Immature natural killer cell (primary cell): ENCODE measurements around the gene MGST2. TPM values are rescaled to one million over a fixed set of nuclear protein-coding genes. Genes with fewer than 3 reads are reported as not detected.
A peak's percentile ranks its signal among the peaks of the same experiment; 100 is the strongest.
"Not testable (repeated sequence)": the region's sequence is repeated elsewhere in the genome, so short reads cannot be mapped to it uniquely, and the experiment has no call there.

Experiments used
- DNase-seq, 3 donors: peaks; one replicate each; pipeline ENCODE4 v3.0.0; 2022; ENCODE audit warnings: mixed read lengths in 1 of 3
- H3K27ac Mint-ChIP-seq, 6 donors: one replicate each; pipeline ENCODE4 v1.8.0; 2020; ENCODE audit warnings: mixed read lengths in 6 of 6, mild to moderate bottlenecking in 5 of 6, inconsistent platforms in 4 of 6, moderate library complexity in 3 of 6
- H3K27me3 Mint-ChIP-seq, 3 donors: one replicate each; pipeline ENCODE4 v1.8.0; 2020 to 2021; ENCODE audit warnings: low read depth in 3 of 3, mild to moderate bottlenecking in 3 of 3, mixed read lengths in 3 of 3, moderate library complexity in 3 of 3, inconsistent platforms in 1 of 3
- H3K36me3 Mint-ChIP-seq, 3 donors: one replicate each; pipeline ENCODE4 v1.8.0; 2020; ENCODE audit warnings: mixed read lengths in 3 of 3, inconsistent platforms in 2 of 3, mild to moderate bottlenecking in 2 of 3
- H3K4me1 Mint-ChIP-seq, 2 donors: one replicate each; pipeline ENCODE4 v1.8.0; 2020; ENCODE audit warnings: inconsistent platforms in 2 of 2, mild to moderate bottlenecking in 2 of 2, mixed read lengths in 2 of 2, moderate library complexity in 1 of 2
- H3K4me3 Mint-ChIP-seq, 5 donors: one replicate each; pipeline ENCODE4 v1.8.0; 2020; ENCODE audit warnings: mild to moderate bottlenecking in 5 of 5, mixed read lengths in 5 of 5, inconsistent platforms in 3 of 5, moderate library complexity in 3 of 5
- H3K9me3 Mint-ChIP-seq, 6 donors: one replicate each; pipeline ENCODE4 v1.8.0; 2020; ENCODE audit warnings: mild to moderate bottlenecking in 6 of 6, mixed read lengths in 6 of 6, inconsistent platforms in 4 of 6, moderate library complexity in 3 of 6
- polyA plus RNA-seq, 3 donors: library from polyadenylated mRNA; unstranded; fragments of 300-500 nt; fragmentation: Illumina TruSeq; gene quantifications; one replicate each; pipeline ENCODE4 v1.2.3, GENCODE V29; 2021

MGST2 gene
- polyA plus RNA-seq, 3 donors from 2014 or later = 53.9 to 70.1 (median 56.7) TPM

- H3K27ac Mint-ChIP-seq, H3K36me3 Mint-ChIP-seq, DNase-seq, H3K9me3 Mint-ChIP-seq, H3K4me1 Mint-ChIP-seq, H3K4me3 Mint-ChIP-seq: not testable (repeated sequence)
- peaks cover 9 to 14% (median 10%) of the 10 kb centered on the region in 3 donors for H3K27me3 Mint-ChIP-seq
Observed at GRCh38 chr4:139632739-139633138, 32.9 kb upstream of the MGST2 start.

- Mint-ChIP-seq H3K4me1 (no peaks in the 10 kb centered on the region), H3K27me3 (peaks cover 9 to 14% (median 10%) of the 10 kb centered on the region in 3 donors), H3K27ac (no peak overlapping the region), H3K36me3 (peaks cover 0 to 5% (median 0%) of the 10 kb centered on the region in 3 donors), H3K4me3 (no peak overlapping the region), H3K9me3 (peaks cover 4 to 9% (median 7%) of the 10 kb centered on the region in 6 donors)
- DNase-seq = no peak
Observed at GRCh38 chr4:139633195-139633594, 32.4 kb upstream of the MGST2 start.

- no peak for DNase-seq
- peaks cover 7 to 14% (median 10%) of the 10 kb centered on the region in 6 donors for H3K9me3 Mint-ChIP-seq
- H3K27ac Mint-ChIP-seq = no peak overlapping the region
- H3K27me3 Mint-ChIP-seq = peaks cover 9 to 14% (median 10%) of the 10 kb centered on the region in 3 donors
- H3K36me3 Mint-ChIP-seq = peaks cover 0 to 5% (median 0%) of the 10 kb centered on the region in 3 donors
- H3K4me1 Mint-ChIP-seq = no peaks in the 10 kb centered on the region
- H3K4me3 Mint-ChIP-seq = no peak overlapping the region
Observed at GRCh38 chr4:139633661-139634060, 32.0 kb upstream of the MGST2 start.

- Mint-ChIP-seq H3K36me3 (peaks cover 0 to 5% (median 0%) of the 10 kb centered on the region in 3 donors), H3K27me3 (peaks cover 8 to 16% (median 9%) of the 10 kb centered on the region in 3 donors), H3K4me3 (no peak overlapping the region), H3K27ac (no peak overlapping the region), H3K9me3 (peaks cover 7 to 29% (median 15%) of the 10 kb centered on the region in 6 donors), H3K4me1 (no peaks in the 10 kb centered on the region)
- DNase-seq = no peak
Observed at GRCh38 chr4:139635966-139636365, 29.7 kb upstream of the MGST2 start.

- Mint-ChIP-seq H3K9me3 (peaks cover 7 to 29% (median 15%) of the 10 kb centered on the region in 6 donors), H3K27me3 (peaks cover 4 to 13% (median 5%) of the 10 kb centered on the region in 3 donors)
- H3K4me3 Mint-ChIP-seq, H3K36me3 Mint-ChIP-seq, DNase-seq, H3K4me1 Mint-ChIP-seq, H3K27ac Mint-ChIP-seq: not testable (repeated sequence)
Observed at GRCh38 chr4:139638306-139638705, 27.3 kb upstream of the MGST2 start.

GRCh38 chr4:139639654-139640053 is 26.0 kb upstream of the MGST2 start:
- DNase-seq = no peak
- H3K4me1 Mint-ChIP-seq = no peaks in the 10 kb centered on the region

GRCh38 chr4:139641218-139641617 is 24.4 kb upstream of the MGST2 start:
- peaks cover 2 to 10% (median 4%) of the 10 kb centered on the region in 3 donors for H3K27me3 Mint-ChIP-seq
- peaks cover 7 to 29% (median 15%) of the 10 kb centered on the region in 6 donors for H3K9me3 Mint-ChIP-seq

More at GRCh38 chr4:139639654-139640053, 26.0 kb upstream of the MGST2 start:
- peaks cover 2 to 14% (median 5%) of the 10 kb centered on the region in 3 donors for H3K27me3 Mint-ChIP-seq
- H3K9me3 Mint-ChIP-seq = peaks cover 7 to 29% (median 15%) of the 10 kb centered on the region in 6 donors
- no peak overlapping the region for H3K27ac Mint-ChIP-seq
- peaks cover 0 to 5% (median 0%) of the 10 kb centered on the region in 3 donors for H3K36me3 Mint-ChIP-seq
- H3K4me3 Mint-ChIP-seq = no peak overlapping the region

GRCh38 chr4:139642364-139642763 is 23.3 kb upstream of the MGST2 start:
- Mint-ChIP-seq H3K4me1 (no peaks in the 10 kb centered on the region), H3K27me3 (peaks cover 0 to 6% (median 0%) of the 10 kb centered on the region in 3 donors), H3K9me3 (peaks cover 6 to 26% (median 14%) of the 10 kb centered on the region in 6 donors), H3K27ac (no peak overlapping the region), H3K36me3 (peaks cover 0 to 4% (median 0%) of the 10 kb centered on the region in 3 donors), H3K4me3 (no peak overlapping the region)
- DNase-seq = no peak

More at GRCh38 chr4:139641218-139641617, 24.4 kb upstream of the MGST2 start:
- Mint-ChIP-seq H3K4me3 (no peak overlapping the region), H3K36me3 (peaks cover 0 to 5% (median 0%) of the 10 kb centered on the region in 3 donors), H3K4me1 (no peaks in the 10 kb centered on the region), H3K27ac (no peak overlapping the region)
- DNase-seq = no peak

GRCh38 chr4:139643042-139643895 is 22.4 kb upstream of the MGST2 start:
- peak overlapping the region in 1 of 6 donors; percentile 0 for H3K27ac Mint-ChIP-seq
- H3K27me3 Mint-ChIP-seq = peaks cover 0 to 6% (median 0%) of the 10 kb centered on the region in 3 donors
- peaks cover 2 to 19% (median 6%) of the 10 kb centered on the region in 6 donors for H3K9me3 Mint-ChIP-seq
- no peak overlapping the region for H3K4me3 Mint-ChIP-seq
- H3K36me3 Mint-ChIP-seq = no peaks in the 10 kb centered on the region
- H3K4me1 Mint-ChIP-seq = no peaks in the 10 kb centered on the region
- DNase-seq = no peak

- Mint-ChIP-seq H3K9me3 (no peaks in the 10 kb centered on the region), H3K4me1 (no peaks in the 10 kb centered on the region)
Observed at GRCh38 chr4:139645458-139645857, 20.2 kb upstream of the MGST2 start.

GRCh38 chr4:139647184-139647583 is 18.4 kb upstream of the MGST2 start:
- Mint-ChIP-seq H3K27ac (no peak overlapping the region), H3K9me3 (no peaks in the 10 kb centered on the region), H3K4me1 (peaks cover 3 to 6% of the 10 kb centered on the region in 2 donors), H3K4me3 (no peak overlapping the region), H3K36me3 (no peaks in the 10 kb centered on the region), H3K27me3 (peaks cover 2 to 3% (median 3%) of the 10 kb centered on the region in 3 donors)
- DNase-seq = no peak

More at GRCh38 chr4:139645458-139645857, 20.2 kb upstream of the MGST2 start:
- Mint-ChIP-seq H3K36me3 (no peaks in the 10 kb centered on the region), H3K27ac (no peak overlapping the region), H3K4me3 (no peak overlapping the region), H3K27me3 (peaks cover 0 to 3% (median 0%) of the 10 kb centered on the region in 3 donors)
- no peak for DNase-seq

GRCh38 chr4:139647952-139648351 is 17.7 kb upstream of the MGST2 start:
- no peak for DNase-seq

GRCh38 chr4:139651282-139652194 is 14.1 kb upstream of the MGST2 start:
- peak; percentile 39 to 53 (median 53) for DNase-seq
- Mint-ChIP-seq H3K4me1 (peaks cover 3 to 6% of the 10 kb centered on the region in 2 donors), H3K27ac (no peak overlapping the region), H3K27me3 (peaks cover 3 to 8% (median 4%) of the 10 kb centered on the region in 3 donors), H3K9me3 (no peaks in the 10 kb centered on the region), H3K4me3 (peak overlapping the region in 2 of 5 donors; percentile 3 to 9), H3K36me3 (no peaks in the 10 kb centered on the region)

More at GRCh38 chr4:139647952-139648351, 17.7 kb upstream of the MGST2 start:
- H3K4me1 Mint-ChIP-seq = peaks cover 3 to 6% of the 10 kb centered on the region in 2 donors
- H3K27ac Mint-ChIP-seq = no peak overlapping the region
- no peaks in the 10 kb centered on the region for H3K36me3 Mint-ChIP-seq
- no peaks in the 10 kb centered on the region for H3K9me3 Mint-ChIP-seq
- peaks cover 2 to 3% (median 3%) of the 10 kb centered on the region in 3 donors for H3K27me3 Mint-ChIP-seq
- no peak overlapping the region for H3K4me3 Mint-ChIP-seq
